Endothelial cell (in vitro differentiated cells): Measurements from ENCODE around the gene RRBP1. TPM values are rescaled to one million over a fixed set of nuclear protein-coding genes. Genes with fewer than 3 reads are reported as not detected.

ENCODE experiments used
- DNase-seq: peaks from one replicate; pipeline ENCODE4 v3.0.0; 2021; ENCODE audit warnings: low spot score
- H3K27ac Mint-ChIP-seq: one replicate; pipeline ENCODE4 v1.8.0; 2021; ENCODE audit warnings: mixed read lengths, inconsistent platforms; ENCODE audit not compliant: unreplicated experiment
- H3K27me3 Mint-ChIP-seq: one replicate; pipeline ENCODE4 v1.8.0; 2021; ENCODE audit warnings: mild to moderate bottlenecking, moderate library complexity, mixed read lengths, inconsistent platforms; ENCODE audit not compliant: unreplicated experiment
- H3K36me3 Mint-ChIP-seq: one replicate; pipeline ENCODE4 v1.8.0; 2021; ENCODE audit warnings: mild to moderate bottlenecking, low read depth, mixed read lengths, inconsistent platforms; ENCODE audit not compliant: unreplicated experiment
- H3K4me1 Mint-ChIP-seq: one replicate; pipeline ENCODE4 v1.8.0; 2021; ENCODE audit warnings: mild to moderate bottlenecking, mixed read lengths, inconsistent platforms; ENCODE audit not compliant: unreplicated experiment
- H3K4me3 Mint-ChIP-seq: one replicate; pipeline ENCODE4 v1.8.0; 2021; ENCODE audit warnings: mild to moderate bottlenecking, mixed read lengths, inconsistent platforms; ENCODE audit not compliant: unreplicated experiment
- H3K9me3 Mint-ChIP-seq: one replicate; pipeline ENCODE4 v1.8.0; 2021; ENCODE audit warnings: mixed read lengths, inconsistent platforms; ENCODE audit not compliant: unreplicated experiment
- total RNA-seq: library from RNA; stranded (reverse); fragmentation: NEBNext Ultra II Directional; extraction: Animal tissue kit (Norgen Biotek cat#: 25700); gene quantifications from one replicate; pipeline ENCODE4 v1.2.1, GENCODE V29; 2021; ENCODE audit not compliant: unreplicated experiment
- TF ChIP-seq, protein P1 (sequence below): fragments of 200-600 bp; sonication (generic); IDR thresholded peaks from one replicate; pipeline ENCODE4 v1.5.0; 2021; ENCODE audit warnings: antibody characterized with exemption; ENCODE audit not compliant: unreplicated experiment

The RRBP1 gene
- total RNA-seq, 1 donor from 2014 or later = 179 TPM

- no peak overlapping the region for H3K27ac Mint-ChIP-seq
- TF ChIP-seq, protein P1, sequence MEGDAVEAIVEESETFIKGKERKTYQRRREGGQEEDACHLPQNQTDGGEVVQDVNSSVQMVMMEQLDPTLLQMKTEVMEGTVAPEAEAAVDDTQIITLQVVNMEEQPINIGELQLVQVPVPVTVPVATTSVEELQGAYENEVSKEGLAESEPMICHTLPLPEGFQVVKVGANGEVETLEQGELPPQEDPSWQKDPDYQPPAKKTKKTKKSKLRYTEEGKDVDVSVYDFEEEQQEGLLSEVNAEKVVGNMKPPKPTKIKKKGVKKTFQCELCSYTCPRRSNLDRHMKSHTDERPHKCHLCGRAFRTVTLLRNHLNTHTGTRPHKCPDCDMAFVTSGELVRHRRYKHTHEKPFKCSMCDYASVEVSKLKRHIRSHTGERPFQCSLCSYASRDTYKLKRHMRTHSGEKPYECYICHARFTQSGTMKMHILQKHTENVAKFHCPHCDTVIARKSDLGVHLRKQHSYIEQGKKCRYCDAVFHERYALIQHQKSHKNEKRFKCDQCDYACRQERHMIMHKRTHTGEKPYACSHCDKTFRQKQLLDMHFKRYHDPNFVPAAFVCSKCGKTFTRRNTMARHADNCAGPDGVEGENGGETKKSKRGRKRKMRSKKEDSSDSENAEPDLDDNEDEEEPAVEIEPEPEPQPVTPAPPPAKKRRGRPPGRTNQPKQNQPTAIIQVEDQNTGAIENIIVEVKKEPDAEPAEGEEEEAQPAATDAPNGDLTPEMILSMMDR = no peak
- H3K4me3 Mint-ChIP-seq = no peak overlapping the region
- H3K4me1 Mint-ChIP-seq = no peaks in the 10 kb centered on the region
- no peaks in the 10 kb centered on the region for H3K9me3 Mint-ChIP-seq
- H3K36me3 Mint-ChIP-seq = peaks cover 20% of the 10 kb centered on the region
- DNase-seq = no peak
- H3K27me3 Mint-ChIP-seq = peaks cover 9% of the 10 kb centered on the region
Observed at GRCh38 chr20:17636523-17637412, 45.3 kb downstream of the RRBP1 start.

- TF ChIP-seq, protein P1 = no peak
- Mint-ChIP-seq H3K4me3 (peak overlapping the region; percentile 56), H3K27ac (no peak overlapping the region), H3K27me3 (peaks cover 9% of the 10 kb centered on the region), H3K9me3 (no peaks in the 10 kb centered on the region), H3K36me3 (peaks cover 20% of the 10 kb centered on the region), H3K4me1 (no peaks in the 10 kb centered on the region)
- no peak for DNase-seq
Observed at GRCh38 chr20:17635332-17636244, 46.5 kb downstream of the RRBP1 start.

DNA sequence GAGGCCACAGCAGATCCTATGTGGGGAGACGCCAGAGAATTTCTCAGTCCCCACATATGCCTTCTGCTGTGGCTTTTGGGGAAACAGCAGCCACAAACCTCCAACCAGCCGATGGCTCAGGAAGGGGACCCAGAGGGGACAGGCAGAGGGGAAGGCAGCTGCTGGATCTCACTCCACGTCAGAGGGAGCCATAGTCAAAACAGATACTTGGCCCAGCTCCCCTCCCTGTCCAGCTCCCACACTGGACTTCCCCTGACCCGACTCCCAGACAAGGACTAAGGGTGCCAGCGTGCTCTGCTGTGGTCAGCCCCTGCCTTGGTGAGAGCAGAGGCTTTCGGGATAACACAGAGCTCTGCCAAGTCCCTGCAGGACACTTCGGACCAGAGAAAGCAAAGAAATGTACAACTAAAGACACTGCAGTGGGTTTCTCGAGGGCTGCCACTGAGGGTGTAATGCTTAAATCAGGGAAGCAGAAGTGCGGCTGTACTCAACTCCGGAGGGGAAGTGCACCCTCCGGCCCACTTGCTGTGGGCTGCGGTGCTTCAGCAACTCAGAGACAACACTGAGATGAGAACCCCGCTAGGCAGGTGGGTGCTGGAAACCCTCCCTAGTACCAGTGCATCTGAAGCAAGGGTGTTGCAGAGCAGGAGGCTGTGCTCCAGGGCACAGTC is 47.2 kb downstream of the RRBP1 start:
- Mint-ChIP-seq H3K27ac (no peak overlapping the region), H3K4me1 (no peaks in the 10 kb centered on the region), H3K36me3 (peaks cover 23% of the 10 kb centered on the region)

DNA sequence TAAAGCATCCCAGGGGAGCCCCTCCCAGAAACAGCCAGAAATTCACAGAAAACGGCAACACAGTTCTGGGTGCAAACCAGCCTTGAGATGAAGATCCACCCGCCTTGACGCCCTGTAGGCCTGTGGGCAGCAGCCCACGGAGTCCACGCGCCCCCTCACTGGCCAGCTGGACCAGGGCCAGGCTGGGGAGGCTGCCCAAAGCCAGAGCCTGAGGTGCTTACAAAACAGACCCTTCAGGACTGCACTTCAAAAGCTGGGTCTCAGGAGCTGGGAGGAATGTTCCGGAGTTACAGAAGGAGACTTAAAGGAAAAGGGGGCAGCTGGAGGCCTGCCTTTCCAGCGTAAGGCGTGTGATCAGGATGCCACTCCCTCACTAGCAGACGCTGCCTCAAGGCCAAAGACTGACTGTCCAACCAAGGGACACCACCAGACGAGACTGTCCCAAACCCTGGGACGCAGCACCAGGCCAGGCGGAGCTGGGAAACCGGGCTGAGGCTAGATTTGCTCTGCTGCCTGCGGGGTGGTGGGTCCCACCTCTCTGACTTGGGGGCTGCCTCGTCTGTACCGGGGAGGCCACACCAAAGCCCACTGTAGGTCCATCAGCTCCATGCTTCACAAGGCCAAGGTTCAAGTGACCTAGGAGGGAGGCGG is 48.1 kb downstream of the RRBP1 start:
- Mint-ChIP-seq H3K4me1 (no peaks in the 10 kb centered on the region), H3K36me3 (peaks cover 23% of the 10 kb centered on the region), H3K27me3 (peaks cover 7% of the 10 kb centered on the region)

More for the DNA sequence above, 47.2 kb downstream of the RRBP1 start:
- Mint-ChIP-seq H3K4me3 (no peak overlapping the region), H3K27me3 (peaks cover 7% of the 10 kb centered on the region), H3K9me3 (no peaks in the 10 kb centered on the region)
- no peak for DNase-seq
- TF ChIP-seq, protein P1 = no peak

More for the DNA sequence above, 48.1 kb downstream of the RRBP1 start:
- TF ChIP-seq, protein P1 = no peak
- Mint-ChIP-seq H3K4me3 (no peak overlapping the region), H3K9me3 (no peaks in the 10 kb centered on the region), H3K27ac (no peak overlapping the region)
- DNase-seq = no peak
